ENCODE results near the gene NLRP8.

- TF ChIP-seq CTCF (IDR thresholded peaks at IDR 0.05) (no peak), POLR2AphosphoS5 (IDR thresholded peaks at IDR 0.05) (no peak), POLR2A (IDR thresholded peaks at IDR 0.05) (no peak)
Measured at GRCh38 chr19:55962186-55962585, 14.6 kb downstream of the NLRP8 start.
